SU-DHL-6 (cell line): ENCODE results near the gene SUN1.

Experiments
- EZH2phosphoT487 ChIP-seq: fragments of 200-600 bp; sonication (generic), shearing (Covaris generic); conservative IDR thresholded peaks from 2 replicates; pipeline ENCODE4 v1.6.1; 2018; ENCODE audit warnings: mild to moderate bottlenecking, antibody characterized with exemption, low read length, moderate library complexity, mixed read lengths
- TF ChIP-seq, protein P1 (sequence below): fragments of 200-600 bp; sonication (generic); IDR thresholded peaks from one replicate; pipeline ENCODE4 v1.5.1; 2017; ENCODE audit warnings: antibody characterized with exemption, mild to moderate bottlenecking, low read length, moderate library complexity; ENCODE audit not compliant: insufficient read depth, poor library complexity, severe bottlenecking

DNA sequence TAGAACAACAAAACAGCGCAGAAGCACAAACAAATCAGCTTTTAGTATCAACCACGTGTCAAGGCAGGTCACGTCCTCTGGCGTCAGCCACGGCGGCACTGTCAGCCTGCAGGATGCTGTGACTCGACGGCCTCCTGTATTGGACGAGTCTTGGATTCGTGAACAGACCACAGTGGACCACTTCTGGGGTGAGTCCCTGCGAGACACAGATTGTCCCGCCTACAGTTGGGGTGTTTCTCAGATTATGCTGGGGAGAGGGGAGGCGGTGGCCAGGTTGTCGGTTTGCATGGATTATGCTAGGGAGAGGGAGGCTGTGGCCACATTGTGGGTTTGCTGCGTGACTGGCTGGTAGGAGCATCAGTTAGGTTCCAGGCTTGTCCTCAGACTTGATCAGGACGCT, 9.7 kb downstream of the SUN1 start:
- TF ChIP-seq, protein P1, sequence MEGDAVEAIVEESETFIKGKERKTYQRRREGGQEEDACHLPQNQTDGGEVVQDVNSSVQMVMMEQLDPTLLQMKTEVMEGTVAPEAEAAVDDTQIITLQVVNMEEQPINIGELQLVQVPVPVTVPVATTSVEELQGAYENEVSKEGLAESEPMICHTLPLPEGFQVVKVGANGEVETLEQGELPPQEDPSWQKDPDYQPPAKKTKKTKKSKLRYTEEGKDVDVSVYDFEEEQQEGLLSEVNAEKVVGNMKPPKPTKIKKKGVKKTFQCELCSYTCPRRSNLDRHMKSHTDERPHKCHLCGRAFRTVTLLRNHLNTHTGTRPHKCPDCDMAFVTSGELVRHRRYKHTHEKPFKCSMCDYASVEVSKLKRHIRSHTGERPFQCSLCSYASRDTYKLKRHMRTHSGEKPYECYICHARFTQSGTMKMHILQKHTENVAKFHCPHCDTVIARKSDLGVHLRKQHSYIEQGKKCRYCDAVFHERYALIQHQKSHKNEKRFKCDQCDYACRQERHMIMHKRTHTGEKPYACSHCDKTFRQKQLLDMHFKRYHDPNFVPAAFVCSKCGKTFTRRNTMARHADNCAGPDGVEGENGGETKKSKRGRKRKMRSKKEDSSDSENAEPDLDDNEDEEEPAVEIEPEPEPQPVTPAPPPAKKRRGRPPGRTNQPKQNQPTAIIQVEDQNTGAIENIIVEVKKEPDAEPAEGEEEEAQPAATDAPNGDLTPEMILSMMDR = no peak
- no peak for TF ChIP-seq EZH2phosphoT487
